Kidney (tissue), 14 donors: ENCODE measurements around the gene MEIS2. TPM values are rescaled to one million over a fixed set of nuclear protein-coding genes. Genes with fewer than 3 reads are reported as not detected.

Source experiments
- DNase-seq, 5 donors: peaks; one replicate each; pipeline ENCODE4 v3.0.0-alpha.2; 2013 to 2020
- FAIRE-seq: peaks from 2 replicates; lab custom pipeline; 2012; peaks lifted over from hg19 to GRCh38; lab: Jason Lieb, UNC
- H3K27ac ChIP-seq, 2 donors: one replicate each; pipeline ENCODE4 v1.7.0; 2013; ENCODE audit warnings: low read depth in 2 of 2, low read length in 2 of 2, inconsistent platforms in 1 of 2
- H3K27me3 ChIP-seq: one replicate; pipeline ENCODE4 v1.7.1; 2013; ENCODE audit warnings: low read length, inconsistent platforms; ENCODE audit not compliant: control insufficient read depth, insufficient read depth
- H3K36me3 ChIP-seq, 3 donors: one replicate each; pipeline versions ENCODE4 v1.7.0 to v1.7.1; 2013; ENCODE audit warnings: low read length in 3 of 3, control low read depth in 1 of 3, inconsistent platforms in 1 of 3; ENCODE audit not compliant: insufficient read depth in 3 of 3, control insufficient read depth in 2 of 3
- H3K4me1 ChIP-seq, 3 donors: one replicate each; pipeline versions ENCODE4 v1.7.0 to v1.7.1; 2013; ENCODE audit warnings: low read length in 3 of 3, inconsistent platforms in 1 of 3, low read depth in 1 of 3; ENCODE audit not compliant: control insufficient read depth in 2 of 3, insufficient read depth in 2 of 3
- H3K4me3 ChIP-seq, 3 donors: one replicate each; pipeline versions ENCODE4 v1.7.0 to v1.8.1; 2013; ENCODE audit warnings: low read length in 3 of 3, control low read depth in 1 of 3, inconsistent platforms in 1 of 3
- H3K9ac ChIP-seq, 3 donors: one replicate each; pipeline versions ENCODE4 v1.7.0 to v1.7.1; 2013; ENCODE audit warnings: low read length in 3 of 3, control low read depth in 1 of 3, inconsistent platforms in 1 of 3
- H3K9me3 ChIP-seq, 3 donors: one replicate each; pipeline versions ENCODE4 v1.7.0 to v1.7.1; 2013; ENCODE audit warnings: low read length in 3 of 3, control low read depth in 1 of 3, inconsistent platforms in 1 of 3; ENCODE audit not compliant: control insufficient read depth in 2 of 3, insufficient read depth in 1 of 3
- intact Hi-C: fragments of 100-400 bp; cut with DNase I; formaldehyde crosslinking; loops from one replicate; pipeline ENCODE4 v1.11.1; 2022
- polyA plus RNA-seq: library from polyadenylated mRNA; stranded (reverse); fragments of 350-450 nt; fragmentation: Illumina TruSeq; extraction: RNeasy Lipid Tissue Mini Kit (QIAGEN cat#74804); gene quantifications from one replicate; pipeline ENCODE4 v1.2.3, GENCODE V29; 2014; ENCODE audit warnings: low read depth, low replicate concordance; ENCODE audit not compliant: insufficient read depth
- total RNA-seq: library from RNA; stranded (reverse); fragmentation: NEBNext Ultra II Directional; extraction: Animal tissue kit (Norgen Biotek cat#: 25700); gene quantifications from one replicate; pipeline ENCODE4 v1.2.1, GENCODE V29; 2021
- TF ChIP-seq, protein P1 (sequence below): IDR thresholded peaks from 3 replicates; pipeline ENCODE4 v1.5.1; 2012; ENCODE audit warnings: mild to moderate bottlenecking, moderate library complexity, borderline replicate concordance; ENCODE audit not compliant: insufficient read depth; ENCODE audit errors: extremely low read depth
- donor health status: control.
- donor health status: control.
- donor health status: control.
- donor health status: control.
- donor health status: control.
- donor health status: DM: yes; HTN: yes; CAD: no.
- donor health status: Normal renal cell carcinoma (clear cell type).

Gene MEIS2
- total and polyA plus RNA-seq, 2 donors from 2014 or later = 14.7 to 50.9 TPM

DNA sequence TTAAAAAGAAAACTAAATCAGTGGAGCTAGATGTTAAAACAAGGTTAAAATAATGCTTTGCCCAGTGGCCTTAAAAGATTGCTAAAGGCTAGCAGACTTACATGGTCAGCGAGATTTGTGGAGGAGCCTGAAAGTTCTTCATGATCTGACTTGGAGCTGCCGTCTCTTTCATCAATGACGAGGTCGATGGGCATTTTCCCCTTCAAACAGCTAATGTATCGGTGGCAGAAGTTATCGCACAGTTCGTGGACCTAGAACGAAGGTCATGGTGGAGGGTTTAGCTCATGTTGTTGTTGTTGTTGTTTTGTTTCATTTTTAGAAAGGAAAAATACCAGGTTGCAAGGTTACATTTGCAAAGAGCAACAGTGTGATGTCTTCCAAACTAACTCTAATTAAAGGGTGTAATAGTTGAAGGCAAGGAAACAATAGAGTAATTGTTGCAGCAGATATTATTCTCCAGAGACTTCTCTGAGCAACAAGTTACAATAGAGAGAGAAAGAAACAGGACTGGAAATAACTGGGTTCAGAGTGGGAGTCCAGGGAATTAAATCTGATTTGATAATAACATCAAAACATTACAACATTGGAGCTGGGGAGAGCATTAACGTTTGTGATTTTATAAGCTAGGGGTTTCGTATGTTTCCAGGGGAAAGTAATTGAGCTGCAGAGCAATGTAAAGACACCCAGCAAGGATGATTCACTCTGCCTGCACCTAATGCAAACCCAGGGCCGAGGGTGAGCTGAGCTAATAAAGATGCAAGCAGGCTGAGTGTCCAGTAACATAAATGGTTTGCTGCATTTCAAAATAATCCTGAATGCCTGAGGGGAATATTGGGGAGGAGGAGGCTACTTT is 6.6 kb downstream of the MEIS2 start:
- Histone ChIP-seq H3K36me3 (peaks cover 0 to 7% (median 0%) of the 10 kb centered on the region in 3 donors), H3K4me3 (peak overlapping the region; percentile 17 to 56 (median 55)), H3K9ac (peak overlapping the region in 2 of 3 donors; percentile 59 to 62), H3K9me3 (no peaks in the 10 kb centered on the region), H3K4me1 (no peaks in the 10 kb centered on the region), H3K27ac (peak overlapping the region; percentile 67 to 71), H3K27me3 (peaks cover 3% of the 10 kb centered on the region)
- intact Hi-C loops = loop anchor here (10.0 kb wide), 1 partner anchor 1579 kb away; no protein-coding TSS in a partner anchor
- FAIRE-seq (no peak), DNase-seq (peak in 2 of 5 donors; percentile 25 to 41)
- TF ChIP-seq, protein P1, sequence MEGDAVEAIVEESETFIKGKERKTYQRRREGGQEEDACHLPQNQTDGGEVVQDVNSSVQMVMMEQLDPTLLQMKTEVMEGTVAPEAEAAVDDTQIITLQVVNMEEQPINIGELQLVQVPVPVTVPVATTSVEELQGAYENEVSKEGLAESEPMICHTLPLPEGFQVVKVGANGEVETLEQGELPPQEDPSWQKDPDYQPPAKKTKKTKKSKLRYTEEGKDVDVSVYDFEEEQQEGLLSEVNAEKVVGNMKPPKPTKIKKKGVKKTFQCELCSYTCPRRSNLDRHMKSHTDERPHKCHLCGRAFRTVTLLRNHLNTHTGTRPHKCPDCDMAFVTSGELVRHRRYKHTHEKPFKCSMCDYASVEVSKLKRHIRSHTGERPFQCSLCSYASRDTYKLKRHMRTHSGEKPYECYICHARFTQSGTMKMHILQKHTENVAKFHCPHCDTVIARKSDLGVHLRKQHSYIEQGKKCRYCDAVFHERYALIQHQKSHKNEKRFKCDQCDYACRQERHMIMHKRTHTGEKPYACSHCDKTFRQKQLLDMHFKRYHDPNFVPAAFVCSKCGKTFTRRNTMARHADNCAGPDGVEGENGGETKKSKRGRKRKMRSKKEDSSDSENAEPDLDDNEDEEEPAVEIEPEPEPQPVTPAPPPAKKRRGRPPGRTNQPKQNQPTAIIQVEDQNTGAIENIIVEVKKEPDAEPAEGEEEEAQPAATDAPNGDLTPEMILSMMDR = no peak

DNA sequence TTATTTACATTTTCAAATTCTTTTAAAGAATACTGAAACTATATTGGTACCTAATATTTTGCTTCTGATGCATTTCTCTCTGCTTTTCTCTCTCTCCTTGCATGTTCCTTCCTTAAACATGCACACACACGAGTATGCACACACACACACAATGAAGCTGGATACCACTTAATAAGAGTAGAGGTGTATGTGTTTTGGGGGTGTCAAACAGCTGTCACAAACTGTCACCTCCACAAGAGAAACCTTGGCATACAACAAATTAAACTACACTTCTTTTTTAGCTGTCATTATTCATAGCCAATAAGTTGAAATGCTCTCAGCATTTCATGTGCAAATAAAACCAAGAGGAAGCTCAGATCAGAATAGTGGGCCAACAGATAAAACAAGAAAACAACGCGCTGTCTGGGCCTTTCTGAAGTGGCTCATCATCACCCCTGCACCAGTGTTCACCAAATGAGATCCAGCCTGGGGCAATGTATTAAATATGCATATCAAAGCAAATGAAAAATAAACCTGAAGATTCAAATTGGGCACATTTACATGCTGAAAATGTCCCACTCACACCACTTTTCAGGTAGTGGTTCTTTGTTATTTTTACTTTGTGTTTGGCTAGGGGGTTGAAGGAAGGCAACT is 9.7 kb downstream of the MEIS2 start:
- TF ChIP-seq, protein P1 = no peak
- peak in 1 of 5 donors; percentile 7 for DNase-seq
- FAIRE-seq = no peak
- H3K4me3 ChIP-seq = peak overlapping the region in 1 of 3 donors; percentile 28
- H3K9me3 ChIP-seq = no peaks in the 10 kb centered on the region
- intact Hi-C loops = loop anchor here (10.0 kb wide), 1 partner anchor 1576 kb away; no protein-coding TSS in a partner anchor
- H3K4me1 ChIP-seq = no peaks in the 10 kb centered on the region
- peaks cover 0 to 9% (median 0%) of the 10 kb centered on the region in 3 donors for H3K36me3 ChIP-seq
- peak overlapping the region in 1 of 3 donors; percentile 21 for H3K9ac ChIP-seq
- no peaks in the 10 kb centered on the region for H3K27me3 ChIP-seq
- H3K27ac ChIP-seq = no peak overlapping the region

DNA sequence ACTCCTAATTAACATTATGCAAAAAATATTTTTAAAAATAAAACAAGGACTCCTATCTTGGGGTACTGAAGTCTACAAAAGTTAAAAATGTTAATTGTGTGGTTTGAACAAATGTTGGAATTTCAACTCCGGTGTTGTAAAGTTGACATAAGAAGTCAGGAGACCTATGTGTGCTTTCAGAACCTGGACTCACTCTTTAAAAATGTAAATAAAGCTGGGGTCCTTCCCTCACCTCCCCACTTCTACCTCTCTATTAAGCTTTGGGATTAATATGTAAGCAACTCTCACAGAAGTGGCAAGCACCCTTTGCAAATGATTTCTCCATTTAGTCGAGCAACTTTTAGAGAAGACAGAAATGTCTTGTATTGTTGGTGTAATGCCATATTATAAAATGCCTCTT is 11.9 kb downstream of the MEIS2 start:
- intact Hi-C loops = no loop called here

More for the DNA sequence above, 11.9 kb downstream of the MEIS2 start:
- H3K4me1 ChIP-seq = no peaks in the 10 kb centered on the region
- no peak overlapping the region for H3K4me3 ChIP-seq
- TF ChIP-seq, protein P1 = no peak
- DNase-seq (no peak), FAIRE-seq (no peak)
- no peaks in the 10 kb centered on the region for H3K9me3 ChIP-seq
- no peaks in the 10 kb centered on the region for H3K27me3 ChIP-seq
- no peak overlapping the region for H3K9ac ChIP-seq
- H3K27ac ChIP-seq = no peak overlapping the region
- H3K36me3 ChIP-seq = peaks cover 0 to 10% (median 0%) of the 10 kb centered on the region in 3 donors
